Progenitor cell of endocrine pancreas (in vitro differentiated cells): ENCODE results near the gene FAT2. TPM values are rescaled to one million over a fixed set of nuclear protein-coding genes. Genes with fewer than 3 reads are reported as not detected.

ENCODE experiments used
- DNase-seq: peaks from one replicate; pipeline ENCODE4 v3.0.0; 2021; ENCODE audit warnings: low spot score; ENCODE audit not compliant: unreplicated experiment
- H3K27ac Mint-ChIP-seq: 2 replicates; pipeline ENCODE4 v1.8.0; 2021; ENCODE audit warnings: mild to moderate bottlenecking, moderate library complexity, mixed read lengths
- H3K27me3 Mint-ChIP-seq: 2 replicates; pipeline ENCODE4 v1.8.0; 2021; ENCODE audit warnings: mixed read lengths
- H3K36me3 Mint-ChIP-seq: 2 replicates; pipeline ENCODE4 v1.8.0; 2022; ENCODE audit warnings: mixed read lengths; ENCODE audit not compliant: insufficient read depth
- H3K4me1 Mint-ChIP-seq: 2 replicates; pipeline ENCODE4 v1.8.0; 2021; ENCODE audit warnings: low read depth, mixed read lengths
- H3K4me3 Mint-ChIP-seq: 2 replicates; pipeline ENCODE4 v1.8.0; 2021; ENCODE audit warnings: low read depth, mild to moderate bottlenecking, moderate library complexity, mixed read lengths
- H3K9me3 Mint-ChIP-seq: 2 replicates; pipeline ENCODE4 v1.8.0; 2021; ENCODE audit warnings: low read depth, mixed read lengths
- CTCF ChIP-seq: fragments of 200-600 bp; sonication (generic); IDR thresholded peaks from one replicate; pipeline ENCODE4 v1.5.0; 2021; ENCODE audit warnings: antibody characterized with exemption, mild to moderate bottlenecking; ENCODE audit not compliant: unreplicated experiment
- total RNA-seq: library from RNA; stranded (reverse); gene quantifications from 2 replicates; pipeline ENCODE4 v1.2.1, GENCODE V29; 2021

FAT2 gene
- total RNA-seq, 1 donor from 2014 or later, result 0.05 TPM

GRCh38 chr5:151553130-151553670 lies 37.9 kb downstream of the FAT2 start:
- Mint-ChIP-seq H3K4me3 (no peak overlapping the region), H3K36me3 (no peaks in the 10 kb centered on the region), H3K27ac (no peak overlapping the region), H3K4me1 (no peaks in the 10 kb centered on the region), H3K27me3 (peaks cover 18% of the 10 kb centered on the region), H3K9me3 (no peaks in the 10 kb centered on the region)
- no peak for TF ChIP-seq CTCF
- no peak for DNase-seq

GRCh38 chr5:151551985-151552384 lies 39.1 kb downstream of the FAT2 start:
- no peak overlapping the region for H3K4me3 Mint-ChIP-seq
- H3K4me1 Mint-ChIP-seq, result no peaks in the 10 kb centered on the region
- H3K36me3 Mint-ChIP-seq, result no peaks in the 10 kb centered on the region
- no peak for DNase-seq
- no peaks in the 10 kb centered on the region for H3K9me3 Mint-ChIP-seq
- H3K27ac Mint-ChIP-seq, result no peak overlapping the region
- peaks cover 11% of the 10 kb centered on the region for H3K27me3 Mint-ChIP-seq
- TF ChIP-seq CTCF, result no peak

GRCh38 chr5:151550146-151550545 lies 41.0 kb downstream of the FAT2 start:
- DNase-seq, result no peak
- Mint-ChIP-seq H3K9me3 (no peaks in the 10 kb centered on the region), H3K4me1 (no peaks in the 10 kb centered on the region), H3K4me3 (no peak overlapping the region), H3K27me3 (peaks cover 5% of the 10 kb centered on the region), H3K36me3 (no peaks in the 10 kb centered on the region), H3K27ac (no peak overlapping the region)
- TF ChIP-seq CTCF, result no peak

- no peak for DNase-seq
- no peak for TF ChIP-seq CTCF
- Mint-ChIP-seq H3K4me3 (no peak overlapping the region), H3K27me3 (peaks cover 2% of the 10 kb centered on the region), H3K9me3 (no peaks in the 10 kb centered on the region), H3K27ac (no peak overlapping the region), H3K4me1 (no peaks in the 10 kb centered on the region), H3K36me3 (no peaks in the 10 kb centered on the region)
Measured at GRCh38 chr5:151549713-151550112, 41.4 kb downstream of the FAT2 start.

GRCh38 chr5:151547364-151547763 lies 43.8 kb downstream of the FAT2 start:
- Mint-ChIP-seq H3K27ac (no peak overlapping the region), H3K4me3 (no peak overlapping the region), H3K36me3 (no peaks in the 10 kb centered on the region)

More at GRCh38 chr5:151547364-151547763, 43.8 kb downstream of the FAT2 start:
- no peaks in the 10 kb centered on the region for H3K4me1 Mint-ChIP-seq
- no peak for TF ChIP-seq CTCF
- DNase-seq, result no peak
- H3K27me3 Mint-ChIP-seq, result no peaks in the 10 kb centered on the region
- no peaks in the 10 kb centered on the region for H3K9me3 Mint-ChIP-seq
